Trophoblast cell (in vitro differentiated cells and primary cell): ENCODE results near the gene DISC1.

Experiments
- DNase-seq, 2 donors: peaks; one replicate each; pipeline ENCODE4 v3.0.0-alpha.2; 2016
- H2AFZ ChIP-seq: 2 replicates; pipeline ENCODE4 v1.6.1; 2013; ENCODE audit warnings: low read length, moderate library complexity, mild to moderate bottlenecking; ENCODE audit not compliant: insufficient read depth, poor library complexity
- H2AK5ac ChIP-seq: 2 replicates; pipeline ENCODE4 v1.6.1; 2013; ENCODE audit warnings: mild to moderate bottlenecking, low read length
- H2BK120ac ChIP-seq: 2 replicates; pipeline ENCODE4 v1.6.1; 2013; ENCODE audit warnings: low read length, mild to moderate bottlenecking, moderate library complexity; ENCODE audit not compliant: insufficient read depth, poor library complexity
- H2BK12ac ChIP-seq: 2 replicates; pipeline ENCODE4 v1.6.1; 2013; ENCODE audit warnings: mild to moderate bottlenecking, low read length, moderate library complexity
- H2BK5ac ChIP-seq: 2 replicates; pipeline ENCODE4 v1.6.1; 2013; ENCODE audit warnings: low read length, low read depth, moderate library complexity, mild to moderate bottlenecking; ENCODE audit not compliant: poor library complexity
- H3K14ac ChIP-seq: 2 replicates; pipeline ENCODE4 v1.6.1; 2013; ENCODE audit warnings: mild to moderate bottlenecking, low read length
- H3K18ac ChIP-seq: 2 replicates; pipeline ENCODE4 v1.6.1; 2013; ENCODE audit warnings: mild to moderate bottlenecking, low read length
- H3K23ac ChIP-seq: 2 replicates; pipeline ENCODE4 v1.6.1; 2013; ENCODE audit warnings: low read length
- H3K27ac ChIP-seq: 2 replicates; pipeline ENCODE4 v1.5.1; 2013; ENCODE audit warnings: low read depth, mild to moderate bottlenecking, inconsistent platforms, low read length, moderate library complexity
- H3K27me3 ChIP-seq: 2 replicates; pipeline ENCODE4 v1.6.1; 2013; ENCODE audit warnings: inconsistent platforms, mild to moderate bottlenecking, low read length, moderate library complexity; ENCODE audit not compliant: insufficient read depth
- H3K36me3 ChIP-seq, 2 experiments: 1 replicate in 1 of 2; 2 replicates in 1 of 2; pipeline ENCODE4 v1.6.1; 2013; ENCODE audit warnings: low read length in 2 of 2, mild to moderate bottlenecking in 2 of 2, moderate library complexity in 1 of 2; ENCODE audit not compliant: insufficient read depth in 2 of 2, control insufficient read depth in 1 of 2
- H3K4ac ChIP-seq: 2 replicates; pipeline ENCODE4 v1.6.1; 2013; ENCODE audit warnings: low read depth, mild to moderate bottlenecking, low read length, moderate library complexity
- H3K4me1 ChIP-seq, 2 experiments: 1 replicate in 1 of 2; 2 replicates in 1 of 2; pipeline ENCODE4 v1.6.1; 2013; ENCODE audit warnings: low read length in 2 of 2, mild to moderate bottlenecking in 2 of 2, moderate library complexity in 1 of 2; ENCODE audit not compliant: insufficient read depth in 2 of 2, control insufficient read depth in 1 of 2
- H3K4me2 ChIP-seq: 2 replicates; pipeline ENCODE4 v1.6.1; 2013; ENCODE audit warnings: inconsistent platforms, mild to moderate bottlenecking, low read length, moderate library complexity
- H3K4me3 ChIP-seq: 2 replicates; pipeline ENCODE4 v1.5.1; 2013; ENCODE audit warnings: mild to moderate bottlenecking, low read depth, low read length, inconsistent platforms
- H3K79me1 ChIP-seq: one replicate; pipeline ENCODE4 v1.6.1; 2013; ENCODE audit warnings: low read length
- H3K79me2 ChIP-seq: 2 replicates; pipeline ENCODE4 v1.6.1; 2013; ENCODE audit warnings: low read length, mild to moderate bottlenecking; ENCODE audit not compliant: control insufficient read depth, insufficient read depth, poor library complexity
- H3K9ac ChIP-seq: 2 replicates; pipeline ENCODE4 v1.6.1; 2013; ENCODE audit warnings: mild to moderate bottlenecking, low read length
- H3K9me3 ChIP-seq: 2 replicates; pipeline ENCODE4 v1.6.1; 2013; ENCODE audit warnings: low read depth, mild to moderate bottlenecking, control low read depth, inconsistent platforms, low read length; ENCODE audit not compliant: insufficient read depth
- H4K12ac ChIP-seq: 2 replicates; pipeline ENCODE4 v1.6.1; 2013; ENCODE audit warnings: low read depth, mild to moderate bottlenecking, low read length, moderate library complexity
- H4K8ac ChIP-seq: 2 replicates; pipeline ENCODE4 v1.6.1; 2013; ENCODE audit warnings: low read depth, mild to moderate bottlenecking, low read length, moderate library complexity
- H4K91ac ChIP-seq: one replicate; pipeline ENCODE4 v1.6.1; 2013; ENCODE audit warnings: low read depth, mild to moderate bottlenecking, low read length, moderate library complexity
- whole genome bisulfite sequencing: extraction: QIAGEN DNeasy Blood & Tissue Kit; methylation state at CpG from one replicate; pipeline ENCODE4 v1.1.7; 2013; ENCODE audit warnings: missing lambda C conversion rate; ENCODE audit not compliant: insufficient read length, insufficient coverage; ENCODE audit errors: extremely low coverage; 5-methylcytosine and 5-hydroxymethylcytosine counted together

The DISC1 gene

GRCh38 chr1:231611851-231612250, 14.7 kb upstream of the DISC1 start:
- Histone ChIP-seq H3K27me3 (no peaks in the 10 kb centered on the region), H2BK12ac (no peak overlapping the region), H4K8ac (no peak overlapping the region), H3K27ac (no peak overlapping the region), H3K79me2 (no peaks in the 10 kb centered on the region), H3K9ac (no peak overlapping the region), H3K4me3 (no peak overlapping the region), H2AFZ (no peak overlapping the region), H3K18ac (no peak overlapping the region), H3K23ac (no peak overlapping the region), H3K36me3 (no peaks in the 10 kb centered on the region), H2AK5ac (no peak overlapping the region), H3K4me2 (no peak overlapping the region), H3K79me1 (no peaks in the 10 kb centered on the region), H4K12ac (no peak overlapping the region), H3K4me1 (peaks cover 0 to under 1% of the 10 kb centered on the region in 2 experiments), H3K9me3 (no peaks in the 10 kb centered on the region), H3K14ac (no peak overlapping the region), H3K4ac (no peak overlapping the region), H2BK120ac (no peak overlapping the region), H4K91ac (no peak overlapping the region), H2BK5ac (no peak overlapping the region)
- no peak for DNase-seq
- WGBS = no CpG with 5 or more reads among the region's 5 CpGs

GRCh38 chr1:231612393-231613089, 14.0 kb upstream of the DISC1 start:
- Histone ChIP-seq H2BK5ac (no peak overlapping the region), H3K27me3 (no peaks in the 10 kb centered on the region), H3K79me1 (no peaks in the 10 kb centered on the region), H3K9ac (no peak overlapping the region), H3K4me3 (no peak overlapping the region), H3K4me2 (no peak overlapping the region), H3K79me2 (no peaks in the 10 kb centered on the region), H3K23ac (no peak overlapping the region), H2AK5ac (no peak overlapping the region), H3K9me3 (no peaks in the 10 kb centered on the region), H2BK12ac (no peak overlapping the region), H3K4ac (no peak overlapping the region), H4K8ac (no peak overlapping the region), H3K27ac (no peak overlapping the region), H4K12ac (no peak overlapping the region), H4K91ac (no peak overlapping the region), H3K18ac (no peak overlapping the region), H3K36me3 (no peaks in the 10 kb centered on the region), H3K14ac (no peak overlapping the region), H2BK120ac (no peak overlapping the region), H2AFZ (no peak overlapping the region), H3K4me1 (no peaks in the 10 kb centered on the region)
- DNase-seq = no peak
- WGBS = no CpG with 5 or more reads among the region's 10 CpGs

- Histone ChIP-seq H4K8ac (no peak overlapping the region), H4K12ac (no peak overlapping the region), H3K27me3 (no peaks in the 10 kb centered on the region), H2AFZ (no peak overlapping the region), H3K9ac (no peak overlapping the region), H3K23ac (no peak overlapping the region), H3K79me1 (no peaks in the 10 kb centered on the region), H3K4me3 (no peak overlapping the region), H3K36me3 (no peaks in the 10 kb centered on the region), H2AK5ac (no peak overlapping the region), H4K91ac (no peak overlapping the region), H3K4me1 (no peaks in the 10 kb centered on the region), H3K14ac (no peak overlapping the region), H3K18ac (no peak overlapping the region), H3K4me2 (no peak overlapping the region), H3K9me3 (no peaks in the 10 kb centered on the region), H3K79me2 (no peaks in the 10 kb centered on the region), H2BK120ac (no peak overlapping the region), H3K27ac (no peak overlapping the region), H2BK12ac (no peak overlapping the region), H3K4ac (no peak overlapping the region), H2BK5ac (no peak overlapping the region)
- no CpG with 5 or more reads among the region's 7 CpGs for WGBS
- no peak for DNase-seq
These were observed 12.9 kb upstream of the DISC1 start for GRCh38 chr1:231613419-231614349.

GRCh38 chr1:231616667-231617066, 9.9 kb upstream of the DISC1 start:
- Histone ChIP-seq H3K9ac (no peak overlapping the region), H3K79me2 (no peaks in the 10 kb centered on the region), H2AK5ac (no peak overlapping the region), H3K27me3 (no peaks in the 10 kb centered on the region), H3K14ac (no peak overlapping the region), H2BK12ac (no peak overlapping the region), H3K27ac (no peak overlapping the region), H3K4me1 (no peaks in the 10 kb centered on the region), H3K4ac (no peak overlapping the region), H2AFZ (no peak overlapping the region), H3K36me3 (no peaks in the 10 kb centered on the region), H3K18ac (no peak overlapping the region), H3K9me3 (no peaks in the 10 kb centered on the region), H2BK120ac (no peak overlapping the region), H4K91ac (no peak overlapping the region), H4K8ac (no peak overlapping the region), H3K4me3 (no peak overlapping the region), H3K23ac (no peak overlapping the region), H3K79me1 (no peaks in the 10 kb centered on the region), H2BK5ac (no peak overlapping the region), H4K12ac (no peak overlapping the region), H3K4me2 (no peak overlapping the region)
- WGBS = no CpG with 5 or more reads among the region's 2 CpGs
- DNase-seq = peak; percentile 42 to 79
